ENCODE results near the gene MRPL22.

DNA sequence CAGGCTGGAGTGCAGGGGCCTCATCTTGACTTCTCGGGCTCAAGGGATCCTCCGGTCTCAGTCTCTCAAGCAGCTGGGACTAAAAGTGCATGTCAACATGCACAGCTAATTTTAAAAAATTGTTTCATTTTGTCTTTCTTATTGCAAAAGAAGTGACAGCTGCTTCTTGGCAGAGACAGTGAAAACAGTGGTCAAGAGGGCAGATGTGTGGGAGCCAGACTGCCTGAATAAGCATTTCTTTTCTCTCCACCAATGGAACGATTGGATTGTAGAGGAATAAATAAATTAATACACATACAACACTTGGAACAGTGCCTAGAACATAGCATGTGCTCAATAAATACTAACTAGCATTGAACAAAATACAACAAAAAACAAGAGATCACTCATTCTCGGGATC, 45.3 kb downstream of the MRPL22 start:
- no peak for TF ChIP-seq CTCF (conservative IDR thresholded peaks at IDR 0.05)
- TF ChIP-seq ZFX (IDR thresholded peaks at IDR 0.05) = no peak

Data from C4-2B (cell line).